ENCODE data around the gene PCF11. TPM values are rescaled to one million over a fixed set of nuclear protein-coding genes. Genes with fewer than 3 reads are reported as not detected.
"Not testable (repeated sequence)": the region's sequence is repeated elsewhere in the genome, so short reads cannot be mapped to it uniquely, and the experiment has no call there.

Gene PCF11
- total RNA-seq, 5 donors from 2014 or later (not counting 1 experiment from before 2014, with no cell fraction given) = 130 to 164 (median 151) TPM

GRCh38 chr11:83127310-83127637 lies 29.7 kb upstream of the PCF11 start:
- H3K4me1 ChIP-seq (ENCODE audit: control insufficient read depth in 1 of 2, extremely low read depth in 1 of 2, insufficient read depth in 2 of 2, low read length in 2 of 2) = peaks cover 6% of the 10 kb centered on the region in 2 experiments
- H3K4me1 Mint-ChIP-seq = peaks cover 10 to 17% (median 11%) of the 10 kb centered on the region in 3 donors
- ATAC-seq (replicated peaks in 1 of 4) (no peak), DNase-seq (no peak)
- peaks cover 0 to 8% of the 10 kb centered on the region in 2 experiments for H3K27me3 ChIP-seq (replicated peaks in 1 of 2; ENCODE audit: control insufficient read depth in 2 of 2, extremely low read depth in 1 of 2, insufficient read depth in 2 of 2, low read length in 1 of 2)
- H3K9me3 ChIP-seq = no peaks in the 10 kb centered on the region
- ChIA-PET POLR2A (interaction anchor here in 1 of 2 donors (0.7 kb wide), 1 partner anchor 191 kb away, joined by 5 read pairs; no protein-coding TSS in a partner anchor), CTCF (interaction anchor here in 1 of 2 donors (0.7 kb wide), 1 partner anchor 248 kb away, joined by 5 read pairs; no protein-coding TSS in a partner anchor)
- no peaks in the 10 kb centered on the region for H3K9me3 Mint-ChIP-seq
- H3K36me3 ChIP-seq (ENCODE audit: control insufficient read depth in 2 of 2, extremely low read depth in 1 of 2, insufficient read depth in 1 of 2, low read length in 1 of 2) = no peaks in the 10 kb centered on the region
- no peak overlapping the region for H3K4me3 Mint-ChIP-seq
- H3K4me3 ChIP-seq (ENCODE audit: control insufficient read depth in 1 of 2, extremely low read depth in 1 of 2, low read length in 1 of 2) = no peak overlapping the region
- 97% methylated on average over 3 of the region's 5 CpGs for WGBS (ENCODE audit: insufficient coverage)
- H3K36me3 Mint-ChIP-seq = no peaks in the 10 kb centered on the region
- H3K27ac ChIP-seq (ENCODE audit: low read length) = no peak overlapping the region
- H3K27me3 Mint-ChIP-seq = no peaks in the 10 kb centered on the region
- no peak overlapping the region for H3K27ac Mint-ChIP-seq

- Mint-ChIP-seq H3K27me3 (no peaks in the 10 kb centered on the region), H3K27ac (no peak overlapping the region), H3K4me3 (no peak overlapping the region), H3K4me1 (no peaks in the 10 kb centered on the region), H3K9me3 (no peaks in the 10 kb centered on the region), H3K36me3 (no peaks in the 10 kb centered on the region)
- ATAC-seq (replicated peaks in 1 of 4) = no peak
- Histone ChIP-seq H3K9me3 (no peaks in the 10 kb centered on the region), H3K4me3 (ENCODE audit: control insufficient read depth in 1 of 2, extremely low read depth in 1 of 2, low read length in 1 of 2) (no peak overlapping the region), H3K27ac (ENCODE audit: low read length) (no peak overlapping the region), H3K4me1 (ENCODE audit: control insufficient read depth in 1 of 2, extremely low read depth in 1 of 2, insufficient read depth in 2 of 2, low read length in 2 of 2) (no peaks in the 10 kb centered on the region), H3K27me3 (replicated peaks in 1 of 2; ENCODE audit: control insufficient read depth in 2 of 2, extremely low read depth in 1 of 2, insufficient read depth in 2 of 2, low read length in 1 of 2) (peaks cover 0 to 6% of the 10 kb centered on the region in 2 experiments), H3K36me3 (ENCODE audit: control insufficient read depth in 2 of 2, extremely low read depth in 1 of 2, insufficient read depth in 1 of 2, low read length in 1 of 2) (no peaks in the 10 kb centered on the region)
- DNase-seq = no peak
- ChIA-PET CTCF (no interaction called here), POLR2A (no interaction called here)
- WGBS (ENCODE audit: insufficient coverage) = 100% methylated on average over 1 of the region's 4 CpGs
These were observed 24.7 kb upstream of the PCF11 start for GRCh38 chr11:83132191-83132590.

GRCh38 chr11:83133266-83133665 lies 23.7 kb upstream of the PCF11 start:
- H3K27me3 ChIP-seq (replicated peaks in 1 of 2; ENCODE audit: control insufficient read depth in 2 of 2, extremely low read depth in 1 of 2, insufficient read depth in 2 of 2, low read length in 1 of 2); ATAC-seq (replicated peaks in 1 of 4); POLR2A ChIA-PET; H3K9me3 Mint-ChIP-seq; H3K4me1 Mint-ChIP-seq; H3K27ac ChIP-seq (ENCODE audit: low read length); H3K4me3 Mint-ChIP-seq; H3K36me3 Mint-ChIP-seq; DNase-seq; H3K4me3 ChIP-seq (ENCODE audit: control insufficient read depth in 1 of 2, extremely low read depth in 1 of 2, low read length in 1 of 2); H3K9me3 ChIP-seq; H3K27ac Mint-ChIP-seq; H3K27me3 Mint-ChIP-seq; CTCF ChIA-PET; H3K36me3 ChIP-seq (ENCODE audit: control insufficient read depth in 2 of 2, extremely low read depth in 1 of 2, insufficient read depth in 1 of 2, low read length in 1 of 2); H3K4me1 ChIP-seq (ENCODE audit: control insufficient read depth in 1 of 2, extremely low read depth in 1 of 2, insufficient read depth in 2 of 2, low read length in 2 of 2): not testable (repeated sequence)
- WGBS (ENCODE audit: insufficient coverage) = no CpG with 5 or more reads among the region's 29 CpGs

GRCh38 chr11:83139310-83139709 lies 17.6 kb upstream of the PCF11 start:
- Histone ChIP-seq H3K27me3 (replicated peaks in 1 of 2; ENCODE audit: control insufficient read depth in 2 of 2, extremely low read depth in 1 of 2, insufficient read depth in 2 of 2, low read length in 1 of 2) (no peaks in the 10 kb centered on the region), H3K27ac (ENCODE audit: low read length) (no peak overlapping the region), H3K4me3 (ENCODE audit: control insufficient read depth in 1 of 2, extremely low read depth in 1 of 2, low read length in 1 of 2) (no peak overlapping the region), H3K4me1 (ENCODE audit: control insufficient read depth in 1 of 2, extremely low read depth in 1 of 2, insufficient read depth in 2 of 2, low read length in 2 of 2) (no peaks in the 10 kb centered on the region), H3K9me3 (no peaks in the 10 kb centered on the region), H3K36me3 (ENCODE audit: control insufficient read depth in 2 of 2, extremely low read depth in 1 of 2, insufficient read depth in 1 of 2, low read length in 1 of 2) (no peaks in the 10 kb centered on the region)
- Mint-ChIP-seq H3K36me3 (no peaks in the 10 kb centered on the region), H3K27me3 (no peaks in the 10 kb centered on the region), H3K9me3 (no peaks in the 10 kb centered on the region), H3K4me1 (no peaks in the 10 kb centered on the region), H3K27ac (no peak overlapping the region), H3K4me3 (no peak overlapping the region)
- ChIA-PET CTCF (no interaction called here), POLR2A (no interaction called here)
- ATAC-seq (replicated peaks in 1 of 4) (no peak), DNase-seq (no peak)
- 100% methylated on average over 1 of the region's 6 CpGs for WGBS (ENCODE audit: insufficient coverage)

- no peaks in the 10 kb centered on the region for H3K4me1 ChIP-seq (ENCODE audit: control insufficient read depth in 1 of 2, extremely low read depth in 1 of 2, insufficient read depth in 2 of 2, low read length in 2 of 2)
- no peaks in the 10 kb centered on the region for H3K9me3 ChIP-seq
- no peak for ATAC-seq (replicated peaks in 1 of 4)
- H3K27me3 Mint-ChIP-seq = no peaks in the 10 kb centered on the region
- H3K4me3 ChIP-seq (ENCODE audit: control insufficient read depth in 1 of 2, extremely low read depth in 1 of 2, low read length in 1 of 2) = no peak overlapping the region
- H3K27ac Mint-ChIP-seq = no peak overlapping the region
- 98% methylated on average over 4 of the region's 11 CpGs for WGBS (ENCODE audit: insufficient coverage)
- no peaks in the 10 kb centered on the region for H3K27me3 ChIP-seq (replicated peaks in 1 of 2; ENCODE audit: control insufficient read depth in 2 of 2, extremely low read depth in 1 of 2, insufficient read depth in 2 of 2, low read length in 1 of 2)
- ChIA-PET CTCF (no interaction called here), POLR2A (no interaction called here)
- no peaks in the 10 kb centered on the region for H3K36me3 Mint-ChIP-seq
- no peak overlapping the region for H3K4me3 Mint-ChIP-seq
- H3K9me3 Mint-ChIP-seq = no peaks in the 10 kb centered on the region
- H3K36me3 ChIP-seq (ENCODE audit: control insufficient read depth in 2 of 2, extremely low read depth in 1 of 2, insufficient read depth in 1 of 2, low read length in 1 of 2) = no peaks in the 10 kb centered on the region
- no peaks in the 10 kb centered on the region for H3K4me1 Mint-ChIP-seq
- DNase-seq = no peak
- no peak overlapping the region for H3K27ac ChIP-seq (ENCODE audit: low read length)
These were observed 16.1 kb upstream of the PCF11 start for GRCh38 chr11:83140691-83141455.

- ATAC-seq (replicated peaks in 1 of 4) (no peak), DNase-seq (no peak)
- ChIA-PET CTCF (interaction anchor here (0.5 to 1.5 kb wide), 2 partner anchors 8 to 227 kb away, joined by 4 to 7 read pairs; no protein-coding TSS in a partner anchor), POLR2A (interaction anchor here (0.5 to 0.6 kb wide), 3 partner anchors 8 to 248 kb away, joined by 3 read pairs; no protein-coding TSS in a partner anchor)
- no peaks in the 10 kb centered on the region for H3K36me3 Mint-ChIP-seq
- Histone ChIP-seq H3K27ac (ENCODE audit: low read length) (no peak overlapping the region), H3K4me1 (ENCODE audit: control insufficient read depth in 1 of 2, extremely low read depth in 1 of 2, insufficient read depth in 2 of 2, low read length in 2 of 2) (no peaks in the 10 kb centered on the region), H3K4me3 (ENCODE audit: control insufficient read depth in 1 of 2, extremely low read depth in 1 of 2, low read length in 1 of 2) (no peak overlapping the region), H3K36me3 (ENCODE audit: control insufficient read depth in 2 of 2, extremely low read depth in 1 of 2, insufficient read depth in 1 of 2, low read length in 1 of 2) (no peaks in the 10 kb centered on the region), H3K9me3 (no peaks in the 10 kb centered on the region), H3K27me3 (replicated peaks in 1 of 2; ENCODE audit: control insufficient read depth in 2 of 2, extremely low read depth in 1 of 2, insufficient read depth in 2 of 2, low read length in 1 of 2) (no peaks in the 10 kb centered on the region)
- no peaks in the 10 kb centered on the region for H3K9me3 Mint-ChIP-seq
- H3K27me3 Mint-ChIP-seq = no peaks in the 10 kb centered on the region
- H3K4me3 Mint-ChIP-seq = no peak overlapping the region
- no peaks in the 10 kb centered on the region for H3K4me1 Mint-ChIP-seq
- WGBS (ENCODE audit: insufficient coverage) = 83% methylated on average over 3 of the region's 4 CpGs
- no peak overlapping the region for H3K27ac Mint-ChIP-seq
These were observed 9.0 kb upstream of the PCF11 start for GRCh38 chr11:83147895-83148294.

All from T-cell (primary cell).